ENCODE results near the gene MYBPHL.

MYBPHL gene

GRCh38 chr1:109266965-109267364 is 39.8 kb downstream of the MYBPHL start:
- TF ChIP-seq CTCF (IDR thresholded peaks at IDR 0.05; ENCODE audit: borderline replicate concordance, control extremely low read depth, extremely low read depth, insufficient read depth, missing control alignments): no peak
- in situ Hi-C loops (cut with MboI; ENCODE audit: low sequenced_read_pairs, unreplicated experiment): no loop called here
- no peak for DNase-seq (ENCODE audit: low spot score)

- DNase-seq (ENCODE audit: low spot score): no peak
- in situ Hi-C loops (cut with MboI; ENCODE audit: low sequenced_read_pairs, unreplicated experiment): no loop called here
- TF ChIP-seq CTCF (IDR thresholded peaks at IDR 0.05; ENCODE audit: borderline replicate concordance, control extremely low read depth, extremely low read depth, insufficient read depth, missing control alignments): no peak
These were observed 41.0 kb downstream of the MYBPHL start for GRCh38 chr1:109265741-109266330.

GRCh38 chr1:109265016-109265415 is 41.8 kb downstream of the MYBPHL start:
- TF ChIP-seq CTCF (IDR thresholded peaks at IDR 0.05; ENCODE audit: borderline replicate concordance, control extremely low read depth, extremely low read depth, insufficient read depth, missing control alignments): no peak
- in situ Hi-C loops (cut with MboI; ENCODE audit: low sequenced_read_pairs, unreplicated experiment): no loop called here
- DNase-seq (ENCODE audit: low spot score): no peak

- no peak for TF ChIP-seq CTCF (IDR thresholded peaks at IDR 0.05; ENCODE audit: borderline replicate concordance, control extremely low read depth, extremely low read depth, insufficient read depth, missing control alignments)
- DNase-seq (ENCODE audit: low spot score): no peak
- in situ Hi-C loops (cut with MboI; ENCODE audit: low sequenced_read_pairs, unreplicated experiment): no loop called here
These were observed 42.4 kb downstream of the MYBPHL start for GRCh38 chr1:109264379-109264755.

- peak; percentile 95 for TF ChIP-seq CTCF (IDR thresholded peaks at IDR 0.05; ENCODE audit: borderline replicate concordance, control extremely low read depth, extremely low read depth, insufficient read depth, missing control alignments)
- in situ Hi-C loops (cut with MboI; ENCODE audit: low sequenced_read_pairs, unreplicated experiment): no loop called here
- DNase-seq (ENCODE audit: low spot score): peak; percentile 90
These were observed 43.0 kb downstream of the MYBPHL start for GRCh38 chr1:109263597-109264378.

- DNase-seq (ENCODE audit: low spot score): no peak
- no peak for TF ChIP-seq CTCF (IDR thresholded peaks at IDR 0.05; ENCODE audit: borderline replicate concordance, control extremely low read depth, extremely low read depth, insufficient read depth, missing control alignments)
- in situ Hi-C loops (cut with MboI; ENCODE audit: low sequenced_read_pairs, unreplicated experiment): no loop called here
These were observed 43.6 kb downstream of the MYBPHL start for GRCh38 chr1:109263234-109263596.

Measured in GM13976 (cell line).